Thyroid gland (tissue), 4 donors: ENCODE measurements around the gene UGT2B11.

ENCODE experiments used
- POLR2A ChIP-seq, 2 donors: fragments of 450-650 bp; IDR thresholded peaks; one replicate each; pipeline ENCODE4 v1.6.1; 2017; ENCODE audit warnings: antibody characterized with exemption in 2 of 2, mild to moderate bottlenecking in 2 of 2, moderate library complexity in 1 of 2
- TF ChIP-seq, protein P1 (sequence below), 6 experiments: fragments of 200-600 bp in 3 of 6; fragments of 450-650 bp in 3 of 6; sonication (generic) in 3 of 6; IDR thresholded peaks; one replicate each; pipeline ENCODE4 v1.5.1; 2016 to 2019; ENCODE audit warnings: antibody characterized with exemption in 6 of 6, mild to moderate bottlenecking in 2 of 6, inconsistent platforms in 1 of 6, moderate library complexity in 1 of 6

DNA sequence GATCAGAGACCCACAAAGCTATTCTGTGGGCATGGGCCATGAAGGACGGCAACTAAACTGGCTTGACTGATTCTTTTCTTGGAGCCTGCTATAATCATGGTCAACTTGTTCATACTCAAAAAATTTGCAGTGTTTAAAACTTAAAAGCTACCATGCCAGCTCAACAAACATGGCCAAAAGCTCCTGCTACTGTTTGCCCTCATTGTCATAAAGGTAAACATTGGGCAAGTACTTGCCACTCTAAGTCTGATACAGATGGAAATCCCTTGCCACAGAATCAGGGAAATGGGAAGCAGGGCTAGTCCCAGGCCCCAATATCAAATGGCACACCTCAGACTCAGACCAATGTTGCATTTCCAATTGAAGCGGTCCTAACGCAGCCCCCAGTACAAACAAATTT, 20.4 kb downstream of the UGT2B11 start:
- no peak for TF ChIP-seq POLR2A (IDR thresholded peaks at IDR 0.05)
- TF ChIP-seq, protein P1, sequence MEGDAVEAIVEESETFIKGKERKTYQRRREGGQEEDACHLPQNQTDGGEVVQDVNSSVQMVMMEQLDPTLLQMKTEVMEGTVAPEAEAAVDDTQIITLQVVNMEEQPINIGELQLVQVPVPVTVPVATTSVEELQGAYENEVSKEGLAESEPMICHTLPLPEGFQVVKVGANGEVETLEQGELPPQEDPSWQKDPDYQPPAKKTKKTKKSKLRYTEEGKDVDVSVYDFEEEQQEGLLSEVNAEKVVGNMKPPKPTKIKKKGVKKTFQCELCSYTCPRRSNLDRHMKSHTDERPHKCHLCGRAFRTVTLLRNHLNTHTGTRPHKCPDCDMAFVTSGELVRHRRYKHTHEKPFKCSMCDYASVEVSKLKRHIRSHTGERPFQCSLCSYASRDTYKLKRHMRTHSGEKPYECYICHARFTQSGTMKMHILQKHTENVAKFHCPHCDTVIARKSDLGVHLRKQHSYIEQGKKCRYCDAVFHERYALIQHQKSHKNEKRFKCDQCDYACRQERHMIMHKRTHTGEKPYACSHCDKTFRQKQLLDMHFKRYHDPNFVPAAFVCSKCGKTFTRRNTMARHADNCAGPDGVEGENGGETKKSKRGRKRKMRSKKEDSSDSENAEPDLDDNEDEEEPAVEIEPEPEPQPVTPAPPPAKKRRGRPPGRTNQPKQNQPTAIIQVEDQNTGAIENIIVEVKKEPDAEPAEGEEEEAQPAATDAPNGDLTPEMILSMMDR (IDR thresholded peaks at IDR 0.05), result no peak
